Cerebellar nuclear complex (tissue), 1 donor: ENCODE data around the gene SLC2A3.
"Not testable (repeated sequence)": the region's sequence is repeated elsewhere in the genome, so short reads cannot be mapped to it uniquely, and the experiment has no call there.

Source experiments
- DNase-seq, 2 experiments: peaks; one replicate each; lab custom pipeline; 2025; lab: John Stamatoyannopoulos, UW

Gene SLC2A3

GRCh38 chr12:7915661-7916403 is 20.2 kb downstream of the SLC2A3 start:
- DNase-seq, result no peak

DNA sequence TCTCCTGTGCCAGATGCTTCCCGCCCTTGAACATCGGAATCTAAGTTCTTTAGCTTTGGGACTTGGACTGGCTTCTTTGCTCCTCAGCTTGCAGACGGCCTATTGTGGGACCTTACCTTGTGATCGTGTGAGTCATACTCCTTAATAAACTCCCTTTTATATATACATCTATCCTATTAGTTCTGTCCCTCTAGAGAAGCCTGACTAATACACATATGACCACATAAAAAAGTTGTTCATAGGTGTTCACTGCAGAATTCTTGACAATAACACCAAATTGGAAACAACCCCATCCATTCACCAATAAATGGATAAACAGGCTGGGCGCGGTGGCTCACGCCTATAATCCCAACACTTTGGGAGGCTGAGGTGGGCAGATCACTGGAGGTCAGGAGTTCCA is 25.9 kb downstream of the SLC2A3 start:
- DNase-seq, result not testable (repeated sequence)

DNA sequence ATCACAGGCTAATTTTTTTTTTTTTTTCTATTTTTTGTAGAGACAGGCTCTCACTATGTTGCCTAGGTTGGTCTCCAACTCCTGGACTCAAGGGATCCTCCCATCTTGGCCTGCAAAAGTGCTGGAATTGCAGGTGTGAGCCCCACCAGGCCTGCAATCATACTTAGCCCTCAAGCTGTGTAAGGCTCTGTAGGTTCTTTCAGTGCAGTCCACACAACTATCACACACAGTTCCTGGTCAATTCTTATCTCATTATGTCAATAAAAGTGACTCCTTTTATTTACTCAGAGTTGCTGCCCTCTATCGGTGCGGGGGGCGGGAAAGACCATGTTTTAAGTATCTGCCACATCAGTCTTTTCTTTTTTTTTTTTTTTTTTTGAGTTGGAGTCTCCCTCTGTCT is 29.0 kb downstream of the SLC2A3 start:
- no peak for DNase-seq

DNA sequence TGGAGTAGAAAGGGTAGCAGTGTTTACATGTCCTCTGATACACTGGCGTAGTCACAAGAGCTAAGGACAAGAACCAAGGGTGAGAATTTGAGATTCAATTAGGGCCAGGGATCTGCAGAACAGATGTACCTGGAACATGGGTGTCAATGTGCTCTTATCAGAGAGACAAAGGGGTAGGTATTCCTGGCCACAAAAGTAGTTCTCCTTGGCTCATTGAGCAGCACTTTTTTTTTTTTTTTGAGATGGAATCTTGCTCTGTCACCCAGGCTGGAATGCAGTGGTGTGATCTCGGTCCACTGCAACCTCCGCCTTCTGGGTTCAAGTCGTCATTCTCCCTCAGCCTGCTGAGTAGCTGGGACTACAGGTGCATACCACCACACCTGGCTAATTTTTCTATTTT is 29.7 kb downstream of the SLC2A3 start:
- not testable (repeated sequence) for DNase-seq

DNA sequence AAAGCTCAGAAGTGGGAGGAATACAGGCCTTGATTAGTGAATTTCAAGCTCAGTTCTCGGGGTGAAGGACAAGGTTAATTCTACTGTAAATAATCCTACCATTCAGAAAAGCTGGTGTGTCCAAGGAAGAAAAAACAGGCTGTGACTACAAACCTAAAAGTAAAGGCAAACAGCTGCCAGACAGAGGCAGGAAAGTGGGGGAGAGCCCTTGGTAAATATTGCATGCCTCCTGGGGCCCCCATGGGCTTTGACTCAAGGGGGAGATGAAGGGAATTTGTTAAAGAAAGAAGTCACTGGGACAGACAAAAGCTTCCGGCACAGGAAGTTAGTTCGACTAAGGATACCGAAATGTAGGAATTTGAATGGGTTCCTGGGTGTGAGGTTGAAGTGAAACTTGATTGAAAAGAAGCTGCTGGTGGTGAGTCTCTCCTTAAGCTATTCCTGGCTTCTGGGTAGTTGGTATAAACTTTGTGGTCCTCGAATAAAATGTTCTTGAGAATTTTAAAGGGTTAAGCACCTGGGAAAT is 30.3 kb downstream of the SLC2A3 start:
- not testable (repeated sequence) for DNase-seq

- DNase-seq, result no peak
Measured at GRCh38 chr12:7905071-7905470, 30.9 kb downstream of the SLC2A3 start.

- DNase-seq, result not testable (repeated sequence)
Measured at GRCh38 chr12:7902416-7902815, 33.6 kb downstream of the SLC2A3 start.

GRCh38 chr12:7899755-7900154 is 36.2 kb downstream of the SLC2A3 start:
- no peak for DNase-seq

DNA sequence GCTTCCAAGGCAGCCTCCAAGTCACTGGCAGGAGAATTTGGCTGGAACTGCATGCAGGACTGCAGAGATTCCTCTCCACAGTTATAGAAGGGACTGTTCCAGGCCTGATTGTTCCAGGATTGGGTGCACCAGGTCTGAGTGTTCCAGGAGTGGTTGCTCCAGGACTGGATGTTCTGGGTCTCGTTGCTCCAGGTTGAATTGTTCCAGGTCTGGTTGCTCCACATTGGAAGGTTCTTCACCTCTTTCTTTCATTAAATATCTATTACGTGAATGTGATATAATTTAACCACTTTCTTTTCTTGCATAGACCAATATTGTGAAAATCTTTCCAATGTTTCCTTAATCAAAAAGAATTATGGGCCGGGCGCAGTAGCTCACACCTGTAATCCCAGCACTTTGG is 39.3 kb downstream of the SLC2A3 start:
- DNase-seq, result not testable (repeated sequence)

GRCh38 chr12:7892186-7892980 is 43.6 kb downstream of the SLC2A3 start:
- no peak for DNase-seq

DNA sequence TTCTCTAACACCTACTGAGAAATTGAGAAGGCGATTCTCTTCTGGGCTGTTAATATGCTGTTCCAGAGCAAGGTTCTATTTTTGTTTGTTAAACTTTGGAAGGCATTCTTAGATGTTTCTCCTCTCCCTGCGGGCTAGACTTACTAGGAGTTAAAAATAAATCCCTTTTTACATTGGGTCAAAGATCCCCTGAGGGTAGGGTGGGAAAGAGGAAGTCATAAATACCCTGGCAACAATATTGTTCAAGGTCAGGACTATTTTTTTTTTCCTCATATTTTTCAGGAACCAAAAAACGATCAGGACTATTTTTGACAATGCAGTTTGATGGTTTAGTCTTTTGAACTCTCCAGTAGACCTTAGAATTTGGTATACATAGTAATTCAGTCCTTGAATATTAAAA is 51.3 kb downstream of the SLC2A3 start:
- no peak for DNase-seq

DNA sequence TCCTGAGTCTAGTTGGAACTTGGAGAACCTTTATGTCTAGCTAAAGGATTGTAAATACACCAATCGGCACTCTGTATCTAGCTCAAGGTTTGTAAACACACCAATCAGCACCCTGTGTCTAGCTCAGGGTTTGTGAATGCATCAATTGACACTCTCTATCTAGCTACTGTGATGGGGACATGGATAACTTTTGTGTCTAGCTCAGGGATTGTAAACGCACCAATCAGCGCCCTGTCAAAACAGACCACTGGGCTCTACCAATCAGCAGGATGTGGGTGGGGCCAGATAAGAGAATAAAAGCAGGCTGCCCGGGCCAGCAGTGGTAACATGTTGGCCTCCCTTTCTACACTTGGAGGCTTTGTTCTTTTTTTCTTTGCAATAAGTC is 54.3 kb downstream of the SLC2A3 start:
- not testable (repeated sequence) for DNase-seq

GRCh38 chr12:7880952-7881735 is 54.8 kb downstream of the SLC2A3 start:
- not testable (repeated sequence) for DNase-seq

- DNase-seq, result no peak
Measured at GRCh38 chr12:7879246-7879645, 56.7 kb downstream of the SLC2A3 start.

- DNase-seq, result no peak
Measured at GRCh38 chr12:7877420-7877819, 58.6 kb downstream of the SLC2A3 start.

- no peak for DNase-seq
Measured at GRCh38 chr12:7872566-7873319, 63.2 kb downstream of the SLC2A3 start, which contains the start of gene SLC2A14. Gene SLC2A14, minus strand, starts transcription at chr12:7872915. Its CDS starts 3,035 bp downstream, at chr12:7869880.

- DNase-seq, result no peak
Measured at GRCh38 chr12:7870335-7870734, 65.7 kb downstream of the SLC2A3 start.
